ENCODE data around the gene CABLES1. TPM values are rescaled to one million over a fixed set of nuclear protein-coding genes. Genes with fewer than 3 reads are reported as not detected.
"Not testable (repeated sequence)": the region's sequence is repeated elsewhere in the genome, so short reads cannot be mapped to it uniquely, and the experiment has no call there.

The CABLES1 gene
- polyA plus RNA-seq, 4 donors, result 10.6 to 24.2 (median 23.7) TPM

GRCh38 chr18:23108496-23108895, 26.8 kb upstream of the CABLES1 start:
- no peak for DNase-seq (ENCODE audit: low read depth in 4 of 4, low spot score in 3 of 4)

GRCh38 chr18:23109163-23109562, 26.1 kb upstream of the CABLES1 start:
- not testable (repeated sequence) for DNase-seq (ENCODE audit: low read depth in 4 of 4, low spot score in 3 of 4)

- DNase-seq (ENCODE audit: low read depth in 4 of 4, low spot score in 3 of 4), result no peak
These were observed 21.7 kb upstream of the CABLES1 start for GRCh38 chr18:23113576-23113975.

- no peak for DNase-seq (ENCODE audit: low read depth in 4 of 4, low spot score in 3 of 4)
These were observed 21.0 kb upstream of the CABLES1 start for GRCh38 chr18:23114171-23114881.

GRCh38 chr18:23114911-23115310, 20.4 kb upstream of the CABLES1 start:
- DNase-seq (ENCODE audit: low read depth in 4 of 4, low spot score in 3 of 4), result no peak

GRCh38 chr18:23115683-23116096, 19.6 kb upstream of the CABLES1 start:
- no peak for DNase-seq (ENCODE audit: low read depth in 4 of 4, low spot score in 3 of 4)

- DNase-seq (ENCODE audit: low read depth in 4 of 4, low spot score in 3 of 4), result no peak
These were observed 14.2 kb upstream of the CABLES1 start for GRCh38 chr18:23121133-23121532.

GRCh38 chr18:23122334-23123229, 12.7 kb upstream of the CABLES1 start:
- no peak for DNase-seq (ENCODE audit: low read depth in 4 of 4, low spot score in 3 of 4)

GRCh38 chr18:23126376-23127056, 8.8 kb upstream of the CABLES1 start:
- no peak for DNase-seq (ENCODE audit: low read depth in 4 of 4, low spot score in 3 of 4)

- no peak for DNase-seq (ENCODE audit: low read depth in 4 of 4, low spot score in 3 of 4)
These were observed 8.2 kb upstream of the CABLES1 start for GRCh38 chr18:23127090-23127489.

- no peak for DNase-seq (ENCODE audit: low read depth in 4 of 4, low spot score in 3 of 4)
These were observed 5.8 kb upstream of the CABLES1 start for GRCh38 chr18:23129355-23130002.

GRCh38 chr18:23131693-23132319, 3.5 kb upstream of the CABLES1 start:
- no peak for DNase-seq (ENCODE audit: low read depth in 4 of 4, low spot score in 3 of 4)

GRCh38 chr18:23133860-23134779, 1.2 kb upstream of the CABLES1 start:
- DNase-seq (ENCODE audit: low read depth in 4 of 4, low spot score in 3 of 4), result no peak

- no peak for DNase-seq (ENCODE audit: low read depth in 4 of 4, low spot score in 3 of 4)
These were observed 453 bp downstream of the CABLES1 start for GRCh38 chr18:23135550-23136325.

GRCh38 chr18:23136326-23137096, 1.2 kb downstream of the CABLES1 start:
- DNase-seq (ENCODE audit: low read depth in 4 of 4, low spot score in 3 of 4), result no peak

GRCh38 chr18:23137097-23137635, 1.9 kb downstream of the CABLES1 start:
- no peak for DNase-seq (ENCODE audit: low read depth in 4 of 4, low spot score in 3 of 4)

- no peak for DNase-seq (ENCODE audit: low read depth in 4 of 4, low spot score in 3 of 4)
These were observed 2.5 kb downstream of the CABLES1 start for GRCh38 chr18:23137788-23138216.

Measured in left renal pelvis (tissue), 4 donors.